Measurements from ENCODE around the gene LHX1.
A peak's percentile ranks its signal among the peaks of the same experiment; 100 is the strongest.

The LHX1 gene

DNA sequence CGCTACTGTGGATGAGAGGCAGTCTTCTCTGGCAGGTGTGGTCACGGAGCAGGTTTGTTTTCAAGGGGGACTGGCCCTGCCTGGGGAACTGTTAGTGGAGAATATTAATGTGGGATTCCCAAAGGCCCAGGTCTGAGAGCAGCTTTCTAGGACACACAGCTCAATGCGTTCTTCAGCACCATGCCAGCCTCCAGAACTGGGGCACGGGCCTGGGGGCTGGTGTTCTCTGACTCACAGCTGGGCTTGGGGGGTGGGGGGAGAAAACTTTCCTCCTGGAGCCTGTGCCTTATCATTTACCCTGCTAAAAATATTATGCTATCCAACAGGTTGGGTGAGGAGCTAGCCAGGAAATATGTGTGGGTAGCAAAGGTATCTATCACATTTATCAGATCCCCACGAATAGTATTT lies 13.5 kb upstream of the LHX1 start:
- no peak for DNase-seq

DNA sequence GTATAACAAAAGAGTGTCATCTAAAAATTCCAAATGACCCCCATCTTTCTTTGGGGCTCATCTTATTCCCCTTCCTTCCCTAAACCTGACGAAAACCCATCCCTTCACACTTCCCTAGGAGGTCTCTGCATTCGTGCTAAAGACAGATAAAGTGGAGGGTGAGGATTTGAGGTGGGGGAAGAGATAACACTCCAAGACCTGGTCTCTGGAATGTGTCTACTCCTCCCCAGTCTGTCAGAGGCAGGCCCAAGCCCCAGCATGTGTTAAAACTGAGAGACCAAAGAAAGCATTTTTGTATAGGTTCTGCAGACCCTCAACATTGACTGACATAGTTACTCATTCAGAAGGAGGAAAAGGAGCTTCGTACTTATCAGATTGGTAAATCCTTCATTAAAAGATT lies 11.0 kb upstream of the LHX1 start:
- DNase-seq = no peak

DNA sequence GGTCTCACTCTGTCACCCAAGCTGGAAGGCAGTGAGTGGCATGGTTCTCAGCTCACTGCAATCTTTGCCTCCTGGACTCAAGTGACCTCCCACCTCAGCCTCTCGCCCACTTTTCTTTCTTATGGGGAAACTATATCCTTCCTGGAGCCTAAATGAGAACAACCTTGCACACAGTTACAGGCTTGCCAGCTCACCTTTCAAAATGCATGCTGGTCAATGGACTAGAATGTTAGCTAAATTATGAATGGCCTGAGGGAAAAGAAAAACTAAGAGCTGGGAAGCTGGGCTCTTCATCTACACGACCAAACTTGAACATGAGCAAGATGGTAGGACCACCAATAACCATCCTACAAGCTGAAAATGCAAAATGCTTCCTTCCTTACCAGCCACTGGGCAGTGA lies 10.6 kb upstream of the LHX1 start:
- no peak for DNase-seq

DNA sequence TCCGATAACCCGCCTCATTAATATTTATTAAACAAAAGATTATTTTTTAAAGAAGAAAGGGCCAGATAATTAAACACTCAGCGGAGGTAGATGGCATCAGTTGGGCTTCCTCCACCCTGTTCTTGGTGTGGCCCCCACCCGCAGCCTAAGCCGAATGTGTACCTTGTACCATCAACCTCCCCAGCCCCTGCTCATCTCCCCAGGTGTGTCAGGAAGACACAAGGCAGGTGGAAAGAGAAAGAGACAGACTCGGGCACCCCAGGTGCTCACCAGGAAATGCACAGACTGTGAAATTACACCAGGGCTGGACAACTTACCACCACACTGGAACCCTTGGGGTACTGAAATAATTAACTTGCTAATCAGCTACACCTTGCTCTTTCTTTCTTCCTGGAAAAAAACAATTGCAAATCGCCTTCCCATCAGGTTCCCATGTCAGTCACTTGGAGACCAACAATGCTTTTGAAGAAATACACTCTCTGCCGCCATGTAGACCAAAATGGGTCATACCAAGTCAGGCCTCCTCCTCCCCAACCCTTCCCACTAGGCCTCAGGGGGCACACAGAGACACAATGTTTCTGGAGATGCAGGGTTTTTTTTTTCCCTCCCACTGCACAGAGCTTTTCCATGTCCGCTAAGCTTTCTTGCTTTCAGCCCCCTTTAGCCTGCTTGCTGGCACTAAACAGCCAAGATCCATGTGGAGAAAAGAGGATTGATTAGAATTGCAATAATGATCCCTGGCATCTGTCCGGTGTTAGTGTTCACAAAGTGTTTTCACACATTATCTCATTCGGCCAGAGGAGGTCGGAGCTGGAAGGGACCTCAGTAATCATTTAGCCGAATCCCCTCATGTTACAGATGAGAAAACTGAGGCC lies 8.6 kb upstream of the LHX1 start:
- no peak for DNase-seq

GRCh38 chr17:36929851-36930582 lies 7.3 kb upstream of the LHX1 start:
- peak; percentile 25 for DNase-seq

- DNase-seq = peak; percentile 27
These were observed 6.7 kb upstream of the LHX1 start for GRCh38 chr17:36930583-36930900.

DNA sequence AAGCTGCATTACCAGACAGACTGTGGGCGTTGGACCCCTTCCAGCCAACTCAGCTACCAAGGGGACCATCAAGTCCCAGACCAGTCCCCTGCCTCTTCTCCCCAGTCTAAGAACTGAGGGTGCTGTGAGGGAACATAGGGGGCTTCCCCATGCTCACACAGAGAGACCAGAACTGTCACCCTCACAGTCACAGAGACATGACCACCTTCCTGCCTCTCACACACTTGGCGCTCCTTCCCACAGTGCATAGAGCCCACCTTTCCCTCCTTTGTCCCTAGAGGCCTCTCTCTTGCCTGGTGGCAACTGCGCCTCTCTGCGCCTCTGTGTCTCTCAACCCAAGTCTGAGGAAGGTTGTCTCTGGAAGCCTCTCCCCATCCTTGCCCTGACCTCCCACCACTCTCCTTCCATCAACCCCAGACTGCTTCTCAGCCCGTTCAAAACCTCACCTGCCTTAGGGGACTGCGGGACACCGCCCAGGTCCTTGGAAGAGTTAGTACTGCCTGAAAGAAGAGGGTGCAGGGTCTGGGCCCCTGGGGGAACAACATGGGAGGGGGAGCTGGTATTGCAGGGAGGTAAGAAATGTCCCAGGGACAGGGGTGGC lies 6.1 kb upstream of the LHX1 start:
- peak; percentile 58 for DNase-seq

DNA sequence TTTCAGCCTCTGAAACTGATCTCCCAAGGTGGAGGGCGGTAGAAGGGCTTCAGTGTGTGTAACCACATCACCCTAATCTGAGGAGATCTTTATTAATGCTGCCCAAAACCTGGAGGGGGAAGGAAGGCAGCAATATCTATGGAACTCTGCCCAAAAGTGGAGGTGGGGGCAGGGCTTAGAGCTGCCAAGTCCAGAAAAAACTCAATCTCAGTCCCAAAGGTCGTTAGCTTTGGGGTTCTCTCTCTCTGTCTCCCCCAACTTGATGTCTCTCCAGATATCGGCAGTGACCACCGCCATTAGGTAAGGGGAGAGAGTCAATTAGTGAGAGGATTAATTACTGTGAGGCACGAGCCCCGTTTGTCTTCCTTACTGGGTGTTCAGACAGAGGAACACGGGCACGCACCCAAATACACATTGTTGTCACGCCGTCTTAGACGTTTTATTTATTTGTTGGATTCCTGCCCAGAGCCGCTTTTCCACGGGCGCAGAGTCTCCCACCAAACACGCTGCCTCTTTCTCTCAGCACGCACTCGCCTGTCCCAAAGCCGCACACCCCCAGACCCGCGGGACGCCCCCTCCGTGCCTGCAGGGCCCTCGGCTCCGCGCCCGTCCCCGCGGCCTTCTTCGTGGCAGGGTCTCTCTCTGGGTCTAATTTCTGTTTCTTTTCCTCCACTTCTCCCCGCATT lies 5.4 kb upstream of the LHX1 start:
- peak; percentile 62 for DNase-seq

DNA sequence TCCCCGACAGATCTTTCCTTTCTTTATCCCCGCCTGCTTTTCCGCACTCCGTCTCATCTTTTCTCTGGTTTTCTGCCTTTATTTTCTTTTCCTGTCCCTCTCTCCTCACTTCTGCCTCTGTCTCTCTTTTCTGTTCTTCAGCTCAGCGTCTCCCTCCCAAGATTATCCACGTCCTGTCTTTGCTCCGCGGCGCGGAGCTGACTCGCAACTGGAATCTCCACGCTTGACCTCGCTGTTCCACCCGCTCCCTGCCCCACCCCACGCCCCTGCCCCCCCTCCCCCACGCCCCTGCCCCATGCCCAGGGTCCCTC lies 4.9 kb upstream of the LHX1 start:
- no peak for DNase-seq

GRCh38 chr17:36932694-36933511 lies 4.4 kb upstream of the LHX1 start:
- DNase-seq = peak; percentile 63

DNA sequence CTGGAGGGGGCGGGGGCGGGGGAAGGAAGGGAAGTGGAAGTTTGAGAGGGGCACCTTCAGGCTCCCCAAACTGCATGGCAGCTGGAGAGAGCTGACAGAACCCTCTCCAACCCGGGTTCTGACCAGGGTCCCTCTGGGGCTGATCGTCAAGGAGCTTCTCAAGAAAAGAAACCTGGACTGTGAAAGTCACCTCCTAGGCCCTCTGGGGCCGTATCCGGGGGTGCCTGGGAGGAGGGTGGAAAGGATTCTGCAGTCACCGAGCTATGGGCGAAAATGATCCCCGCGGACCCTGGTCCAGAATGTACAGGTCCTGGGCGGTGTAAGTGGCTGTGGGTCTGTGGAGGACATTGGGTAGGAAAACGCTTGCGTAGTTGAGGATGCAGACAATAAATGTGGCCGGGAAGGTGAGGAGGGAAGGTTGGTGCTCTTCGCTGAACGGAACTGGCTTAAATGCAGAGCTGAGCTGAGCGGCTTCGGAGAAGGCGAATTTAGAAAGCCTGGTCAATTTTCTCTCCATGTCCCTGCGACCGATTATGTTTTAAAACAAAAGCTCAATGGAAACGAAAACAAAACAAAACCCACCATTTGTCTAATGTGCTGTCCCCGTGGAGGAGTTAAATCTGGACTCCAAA lies 3.6 kb upstream of the LHX1 start:
- DNase-seq = peak; percentile 62

DNA sequence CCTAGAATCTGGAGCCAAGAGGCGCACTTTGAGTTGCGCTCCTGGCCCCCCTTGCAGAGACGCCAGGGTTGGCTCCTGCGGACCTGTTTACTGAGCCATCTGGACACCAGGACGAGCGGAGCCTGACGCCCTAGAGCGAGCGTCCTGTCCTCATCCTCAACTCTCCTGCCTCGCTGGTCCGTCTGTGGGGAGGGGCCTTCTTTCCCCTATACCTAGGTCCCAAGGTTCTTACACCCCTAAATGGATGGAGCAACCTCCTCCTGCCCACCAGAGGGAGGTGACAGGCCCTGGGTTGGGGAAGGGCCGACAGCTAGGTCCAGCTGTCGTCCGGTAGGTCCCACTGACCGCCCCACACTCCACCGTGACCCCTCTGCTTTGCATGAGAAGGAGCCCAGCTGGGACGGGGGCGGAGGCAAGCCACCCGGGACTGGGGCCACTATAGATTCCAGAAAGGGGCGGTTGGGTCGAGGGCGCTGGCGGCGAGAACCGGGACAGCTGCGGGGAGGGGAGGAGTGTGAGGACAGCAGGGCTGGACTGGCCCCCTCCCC lies 3.1 kb upstream of the LHX1 start:
- DNase-seq = peak; percentile 51

DNA sequence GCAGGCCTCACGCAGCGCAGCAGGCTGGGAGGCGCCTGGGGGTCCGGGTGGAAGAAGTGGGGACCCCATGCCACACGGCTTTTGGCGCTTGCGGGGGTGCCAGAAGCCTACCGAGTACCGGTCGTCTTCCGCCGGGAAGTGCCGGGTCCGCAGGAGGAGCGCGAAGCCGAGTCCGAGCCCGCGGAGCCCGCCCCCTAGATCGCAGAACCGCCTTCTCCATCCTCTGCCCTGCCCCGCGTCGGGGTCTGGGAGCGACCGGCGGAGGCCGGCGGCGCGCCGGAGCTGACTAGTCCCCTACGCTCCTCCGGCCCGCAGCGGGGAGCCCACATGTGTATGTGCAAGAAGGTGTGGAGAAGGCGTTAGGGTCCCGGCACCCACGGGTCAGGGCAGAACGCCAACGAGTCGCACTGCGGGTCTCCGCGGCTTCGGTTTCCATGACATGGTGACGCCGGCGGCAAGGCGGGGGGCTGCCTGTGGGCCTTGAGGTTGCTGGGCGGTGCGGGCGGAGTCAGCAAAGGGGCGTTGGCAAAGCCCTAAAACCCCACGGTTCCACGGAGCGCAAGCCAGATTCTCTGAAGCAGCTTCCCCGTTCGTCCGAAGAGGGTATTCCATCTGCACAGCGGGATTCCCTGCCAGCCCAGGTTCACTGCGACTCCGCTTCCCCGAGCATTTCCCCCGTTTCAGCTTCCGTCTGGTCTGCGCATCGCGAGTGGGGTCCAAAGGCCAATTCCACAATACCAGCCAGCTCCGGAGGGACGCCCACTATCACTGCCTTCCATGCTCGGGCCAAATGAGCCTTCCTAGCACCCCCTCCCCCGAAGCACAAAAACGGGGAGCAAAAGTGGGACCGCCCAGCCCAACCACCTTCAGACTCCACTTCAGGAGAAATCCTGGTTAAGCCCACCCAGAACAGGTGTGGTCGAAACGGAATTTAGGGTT lies 2.3 kb upstream of the LHX1 start:
- peak; percentile 70 for DNase-seq

DNA sequence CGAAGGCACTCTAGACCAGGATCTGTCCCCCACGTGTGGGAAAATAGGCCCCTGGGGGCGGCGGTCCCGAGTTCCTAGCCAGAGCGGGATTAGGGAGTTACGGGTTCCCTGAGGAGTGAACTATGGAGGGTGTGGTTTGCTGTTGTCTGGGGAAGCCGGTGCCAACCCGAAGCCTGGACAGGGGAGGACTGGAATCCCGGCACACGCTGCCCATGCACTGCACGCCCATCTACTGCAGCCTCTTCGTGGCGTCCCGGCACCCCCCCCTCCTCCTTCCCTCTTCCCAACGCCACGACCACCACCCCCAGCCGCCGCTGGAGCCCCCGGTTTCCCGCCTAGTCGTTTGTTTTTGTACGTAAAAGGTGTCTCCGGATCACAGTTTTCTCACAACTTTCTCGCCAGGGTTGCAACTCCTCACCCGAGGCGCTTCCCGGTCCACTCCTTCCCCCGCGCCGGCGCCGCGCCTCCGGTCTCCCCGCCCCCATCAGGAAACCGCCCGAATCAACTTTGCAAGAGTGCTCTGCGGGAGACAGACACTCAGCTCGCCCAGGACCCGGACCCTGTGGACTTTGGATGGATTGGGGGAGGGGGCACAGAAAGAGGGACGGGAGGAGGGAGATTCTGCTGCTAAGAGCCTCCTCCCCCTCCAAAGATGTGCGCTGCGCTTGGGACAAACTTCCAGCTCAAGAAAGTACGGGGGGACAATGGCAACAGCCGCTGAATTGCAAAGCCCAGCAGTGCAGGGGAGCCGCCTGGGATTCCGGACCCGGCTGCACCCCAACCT lies 1.4 kb upstream of the LHX1 start:
- DNase-seq = peak; percentile 65

GRCh38 chr17:36936455-36937000 lies 747 bp upstream of the LHX1 start:
- DNase-seq = peak; percentile 64

DNA sequence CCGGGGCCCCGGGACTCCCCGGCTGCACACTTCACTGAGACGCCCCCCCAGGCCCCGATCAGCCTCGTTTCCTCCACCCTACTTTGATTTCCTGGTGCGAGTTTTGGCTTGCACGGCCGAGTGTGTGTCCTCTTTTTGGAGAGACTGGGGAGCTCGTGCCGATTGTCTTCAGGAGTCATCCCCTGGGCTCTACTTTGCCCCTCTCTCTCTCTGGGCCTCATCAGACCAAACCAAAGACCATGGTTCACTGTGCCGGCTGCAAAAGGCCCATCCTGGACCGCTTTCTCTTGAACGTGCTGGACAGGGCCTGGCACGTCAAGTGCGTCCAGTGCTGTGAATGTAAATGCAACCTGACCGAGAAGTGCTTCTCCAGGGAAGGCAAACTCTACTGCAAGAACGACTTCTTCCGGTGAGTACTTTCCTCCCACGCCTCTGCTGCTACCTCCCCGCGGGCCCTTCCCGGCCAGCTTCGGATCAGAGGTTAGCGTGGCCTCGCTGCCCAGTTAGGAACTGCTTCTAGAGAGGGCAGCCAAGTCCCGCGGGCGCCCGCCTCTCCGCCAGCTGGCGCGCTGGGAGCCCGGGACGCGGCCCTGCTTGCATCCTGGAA lies 787 bp downstream of the LHX1 start:
- peak; percentile 67 for DNase-seq

- peak; percentile 65 for DNase-seq
These were observed 1.3 kb downstream of the LHX1 start for GRCh38 chr17:36938566-36939051.

- peak; percentile 61 for DNase-seq
These were observed 2.0 kb downstream of the LHX1 start for GRCh38 chr17:36939052-36939801.

Data from activated effector memory CD4-positive, alpha-beta T cell treated with anti-CD3 and anti-CD28 coated beads, Interleukin-2, amount 50 U/mL, for 16 hours (primary cell).